ENCODE results near the gene ODAD4.

ODAD4 gene, protein sequence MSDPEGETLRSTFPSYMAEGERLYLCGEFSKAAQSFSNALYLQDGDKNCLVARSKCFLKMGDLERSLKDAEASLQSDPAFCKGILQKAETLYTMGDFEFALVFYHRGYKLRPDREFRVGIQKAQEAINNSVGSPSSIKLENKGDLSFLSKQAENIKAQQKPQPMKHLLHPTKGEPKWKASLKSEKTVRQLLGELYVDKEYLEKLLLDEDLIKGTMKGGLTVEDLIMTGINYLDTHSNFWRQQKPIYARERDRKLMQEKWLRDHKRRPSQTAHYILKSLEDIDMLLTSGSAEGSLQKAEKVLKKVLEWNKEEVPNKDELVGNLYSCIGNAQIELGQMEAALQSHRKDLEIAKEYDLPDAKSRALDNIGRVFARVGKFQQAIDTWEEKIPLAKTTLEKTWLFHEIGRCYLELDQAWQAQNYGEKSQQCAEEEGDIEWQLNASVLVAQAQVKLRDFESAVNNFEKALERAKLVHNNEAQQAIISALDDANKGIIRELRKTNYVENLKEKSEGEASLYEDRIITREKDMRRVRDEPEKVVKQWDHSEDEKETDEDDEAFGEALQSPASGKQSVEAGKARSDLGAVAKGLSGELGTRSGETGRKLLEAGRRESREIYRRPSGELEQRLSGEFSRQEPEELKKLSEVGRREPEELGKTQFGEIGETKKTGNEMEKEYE

GRCh38 chr17:41930009-41930832 lies at the start of gene ODAD4:
ODAD4 (plus strand) TSS chr17:41930617; CDS start chr17:41930724, 107 bp downstream.
- peak; percentile 77 for DNase-seq

DNA sequence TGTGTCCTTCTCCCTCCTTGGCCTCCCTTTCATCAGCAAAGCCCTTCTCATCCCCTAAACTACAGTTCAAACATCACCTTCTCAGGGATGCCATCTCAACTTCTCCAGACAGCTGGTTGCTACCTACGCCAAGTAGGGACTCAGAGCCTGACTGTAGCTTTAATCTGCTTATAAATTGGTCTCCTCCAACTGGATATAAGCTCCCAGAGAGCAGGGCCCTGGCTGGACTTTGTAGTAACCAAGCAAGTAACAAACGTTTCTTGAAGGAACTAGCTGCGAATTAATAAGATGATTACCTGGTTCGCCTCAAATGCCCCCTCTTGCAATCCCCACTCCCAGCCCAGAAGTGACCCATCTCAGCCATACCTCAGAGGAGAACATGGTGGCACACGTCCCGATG lies 47.7 kb upstream of the ODAD4 start:
- no peak for DNase-seq

DNA sequence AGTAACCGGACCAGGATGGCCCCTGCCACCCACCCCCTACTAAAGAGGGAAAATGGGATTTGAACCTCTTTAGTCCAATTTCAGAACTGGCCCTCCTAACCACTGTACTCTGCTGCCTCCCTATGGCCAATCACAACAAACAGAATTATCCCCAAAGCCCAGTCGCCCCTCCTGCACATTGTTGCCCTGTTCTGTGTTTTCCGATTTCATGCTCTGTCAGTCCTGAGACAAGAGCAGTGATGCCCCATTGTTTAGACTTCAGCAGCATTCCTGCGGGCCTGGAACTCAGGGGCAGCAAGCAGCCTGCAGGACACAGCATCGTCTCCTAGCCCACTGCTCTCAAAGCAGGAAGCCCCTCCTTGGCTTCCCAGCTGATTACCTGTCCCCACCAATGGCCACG lies 44.7 kb upstream of the ODAD4 start:
- no peak for DNase-seq

DNA sequence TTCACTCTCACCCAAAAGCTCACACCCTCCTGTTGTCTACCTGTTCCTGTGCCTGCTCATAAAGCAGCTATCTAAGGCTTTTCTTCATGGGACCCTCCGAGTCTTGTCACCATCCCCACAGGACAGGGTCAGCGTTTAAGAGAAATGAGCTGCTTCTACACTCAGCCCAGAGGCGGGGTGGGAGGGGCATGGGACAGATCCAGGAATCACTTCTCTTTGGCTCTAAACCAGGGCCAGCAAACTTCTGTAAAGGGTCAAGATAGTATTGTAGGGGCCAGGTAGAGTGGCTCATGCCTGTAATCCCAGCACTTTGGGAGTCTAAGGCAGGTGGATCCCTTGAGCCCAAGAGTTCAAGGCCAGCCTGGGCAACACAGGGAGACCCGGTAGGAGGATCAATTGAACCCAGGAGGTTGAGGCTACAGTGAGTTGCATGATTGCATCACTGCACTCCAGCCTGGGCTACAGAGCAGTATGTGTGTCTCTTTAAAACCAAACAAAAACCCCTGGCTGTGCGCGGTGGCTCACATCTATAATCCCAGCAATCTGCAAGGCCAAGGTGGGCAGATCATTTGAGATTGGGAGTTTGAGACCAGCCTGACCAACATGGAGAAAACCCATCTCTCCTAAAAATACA lies 42.0 kb upstream of the ODAD4 start:
- DNase-seq: no peak

GRCh38 chr17:41891135-41892020 lies 39.0 kb upstream of the ODAD4 start:
- no peak for DNase-seq

- no peak for DNase-seq
These were observed 38.4 kb upstream of the ODAD4 start for GRCh38 chr17:41892021-41892376.

GRCh38 chr17:41893384-41893783 lies 37.0 kb upstream of the ODAD4 start:
- no peak for DNase-seq

DNA sequence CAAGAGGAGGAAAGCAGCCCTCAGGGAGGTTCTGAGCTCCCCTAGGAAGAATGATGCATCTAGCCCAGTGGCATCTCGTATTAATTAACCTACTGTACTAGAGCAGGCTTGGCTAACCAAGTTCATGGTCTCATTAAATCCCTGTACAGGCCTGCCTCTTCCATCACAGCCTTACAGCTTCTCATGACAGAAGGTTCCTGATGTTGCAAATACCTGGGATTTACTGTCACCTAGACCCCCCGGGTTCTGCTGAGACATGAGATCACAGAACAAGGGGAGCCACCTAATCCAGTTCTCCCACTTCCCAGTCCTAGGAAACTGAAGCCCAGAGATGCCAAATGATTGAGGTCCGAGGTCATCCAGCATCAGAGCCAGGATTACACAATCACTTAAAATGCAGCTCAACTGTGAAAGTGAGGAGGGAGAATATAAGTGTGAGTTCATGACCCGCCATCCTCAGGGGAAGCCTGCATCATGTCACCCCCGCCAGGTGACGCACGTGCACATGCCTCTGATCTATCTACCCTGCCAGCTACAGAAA lies 35.6 kb upstream of the ODAD4 start:
- DNase-seq: no peak

GRCh38 chr17:41895617-41896016 lies 34.8 kb upstream of the ODAD4 start:
- no peak for DNase-seq

GRCh38 chr17:41896726-41897125 lies 33.7 kb upstream of the ODAD4 start:
- DNase-seq: no peak

GRCh38 chr17:41901646-41902045 lies 28.8 kb upstream of the ODAD4 start:
- DNase-seq: no peak

- no peak for DNase-seq
These were observed 26.1 kb upstream of the ODAD4 start for GRCh38 chr17:41904242-41904841.

DNA sequence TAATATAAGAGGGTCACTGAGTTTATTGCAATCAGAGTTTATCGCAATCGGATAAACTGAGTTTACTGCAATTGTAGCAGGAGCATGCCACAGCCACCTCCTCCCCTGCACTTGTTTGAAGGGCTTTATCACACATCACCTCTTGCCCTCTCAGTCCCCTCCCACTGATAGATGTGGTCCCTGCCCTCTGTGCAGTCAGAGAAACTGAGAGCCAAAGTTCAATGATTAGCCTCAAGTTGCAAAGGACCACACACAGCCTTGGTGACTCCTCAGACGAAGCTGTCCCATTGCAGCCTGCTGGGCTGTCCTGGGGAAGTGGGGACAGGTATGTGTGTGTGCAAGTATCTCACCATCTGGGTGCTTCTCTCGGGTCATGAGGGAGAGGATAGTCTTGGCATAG lies 25.2 kb upstream of the ODAD4 start:
- DNase-seq: no peak

DNA sequence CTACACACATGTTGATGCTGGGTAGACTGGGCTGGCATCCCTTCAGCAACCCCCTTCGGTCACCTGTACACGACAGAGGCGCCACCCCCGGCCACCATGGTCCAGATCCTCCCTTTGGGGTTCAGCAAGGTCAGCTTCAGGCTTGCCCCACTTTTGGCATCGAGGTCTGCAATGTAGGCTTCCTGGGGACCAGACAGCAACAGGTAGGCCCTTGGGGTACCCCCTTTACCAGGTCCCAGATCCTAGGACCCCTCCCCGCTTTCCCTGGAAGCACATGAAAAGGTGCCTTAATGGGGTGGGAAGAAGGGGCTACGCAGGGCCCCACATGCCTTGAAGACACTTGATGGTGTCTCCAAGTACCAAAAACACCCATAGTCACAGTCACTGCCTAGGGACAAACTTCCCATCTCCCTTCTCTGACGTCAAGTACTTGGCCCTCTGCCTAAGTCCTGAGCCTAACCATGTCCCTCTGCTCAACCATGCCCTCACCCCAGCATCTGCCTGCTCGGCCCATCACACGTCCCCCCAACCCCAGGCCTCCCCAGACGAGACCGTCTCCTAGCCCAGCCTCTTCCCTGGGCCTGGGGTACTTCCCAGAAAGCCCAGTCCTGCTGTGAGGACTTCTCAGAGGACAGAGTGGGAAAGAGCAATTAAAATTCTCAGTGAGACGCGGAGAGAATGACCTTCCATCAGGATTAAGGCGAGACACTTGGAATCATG lies 23.8 kb upstream of the ODAD4 start:
- no peak for DNase-seq

GRCh38 chr17:41907185-41907556 lies 23.2 kb upstream of the ODAD4 start:
- DNase-seq: no peak

- no peak for DNase-seq
These were observed 22.5 kb upstream of the ODAD4 start for GRCh38 chr17:41907633-41908539.

DNA sequence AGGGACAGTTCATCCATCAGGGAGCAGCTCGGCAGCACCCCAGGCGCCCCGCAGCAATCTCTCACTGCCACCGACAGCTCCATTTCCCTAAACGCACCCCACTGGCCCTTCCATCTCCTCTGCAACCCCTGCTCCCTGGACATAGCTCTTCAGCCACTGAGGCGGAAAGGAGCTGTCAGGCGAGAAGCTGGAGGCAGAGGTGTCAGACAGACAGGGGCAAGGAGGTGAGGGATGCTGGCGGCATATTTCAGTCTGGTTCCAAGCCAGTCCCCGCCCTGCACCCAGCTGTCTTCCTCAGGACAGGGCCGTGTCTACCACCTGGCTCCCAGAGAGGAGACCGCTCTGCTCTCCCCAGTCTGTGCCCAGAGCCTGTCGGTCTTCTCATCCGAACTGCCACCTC lies 21.3 kb upstream of the ODAD4 start:
- no peak for DNase-seq

GRCh38 chr17:41910701-41911391 lies 19.6 kb upstream of the ODAD4 start:
- no peak for DNase-seq

GRCh38 chr17:41912925-41913324 lies 17.5 kb upstream of the ODAD4 start:
- DNase-seq: no peak
